ENCODE results near the gene YTHDF1.

YTHDF1 gene

DNA sequence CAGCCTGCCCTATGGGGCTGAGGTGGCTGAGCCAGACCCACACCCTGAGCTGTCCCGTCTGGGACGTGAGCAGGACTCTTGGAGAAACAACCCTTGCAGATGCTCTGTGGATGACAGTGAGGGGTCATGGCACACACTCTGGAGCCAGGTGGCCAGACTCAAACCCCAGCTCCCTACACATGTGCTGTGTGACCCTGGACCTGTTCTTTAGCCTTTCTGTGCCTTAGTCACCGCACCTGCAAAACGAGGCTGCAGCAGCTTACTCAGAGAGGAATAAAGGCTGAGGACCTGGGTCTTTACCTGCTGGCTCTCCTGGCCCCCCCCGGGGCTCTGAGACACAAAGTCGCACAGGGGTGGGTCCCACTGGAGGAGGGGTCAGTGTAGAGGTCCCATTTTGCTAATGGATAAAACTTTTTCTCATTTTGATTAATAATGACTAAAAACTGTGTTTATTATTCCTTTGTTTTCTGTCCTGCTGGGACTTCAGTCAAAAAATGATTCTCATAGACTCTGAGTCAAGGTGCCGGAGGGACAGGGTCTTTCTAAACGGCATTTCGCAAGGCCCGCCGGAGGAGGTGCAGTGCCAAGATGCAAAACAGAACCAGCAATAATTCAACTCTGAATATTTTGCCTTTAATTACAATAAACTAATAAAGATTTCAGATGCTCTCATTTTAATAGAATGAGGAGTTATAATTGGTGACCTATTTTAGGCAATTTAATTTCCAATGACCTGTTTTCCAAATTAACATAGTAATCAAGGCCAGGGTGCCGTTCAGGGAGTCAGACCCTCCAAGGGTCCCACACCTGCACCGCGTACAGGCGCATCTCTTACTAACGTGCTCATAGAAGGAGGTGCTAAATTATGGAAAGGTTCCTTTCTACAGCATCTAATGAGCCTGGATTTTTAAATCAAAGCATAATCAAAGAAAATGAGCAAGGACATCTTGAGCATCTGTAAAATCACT is 62.4 kb downstream of the YTHDF1 start:
- no peak for DNase-seq

DNA sequence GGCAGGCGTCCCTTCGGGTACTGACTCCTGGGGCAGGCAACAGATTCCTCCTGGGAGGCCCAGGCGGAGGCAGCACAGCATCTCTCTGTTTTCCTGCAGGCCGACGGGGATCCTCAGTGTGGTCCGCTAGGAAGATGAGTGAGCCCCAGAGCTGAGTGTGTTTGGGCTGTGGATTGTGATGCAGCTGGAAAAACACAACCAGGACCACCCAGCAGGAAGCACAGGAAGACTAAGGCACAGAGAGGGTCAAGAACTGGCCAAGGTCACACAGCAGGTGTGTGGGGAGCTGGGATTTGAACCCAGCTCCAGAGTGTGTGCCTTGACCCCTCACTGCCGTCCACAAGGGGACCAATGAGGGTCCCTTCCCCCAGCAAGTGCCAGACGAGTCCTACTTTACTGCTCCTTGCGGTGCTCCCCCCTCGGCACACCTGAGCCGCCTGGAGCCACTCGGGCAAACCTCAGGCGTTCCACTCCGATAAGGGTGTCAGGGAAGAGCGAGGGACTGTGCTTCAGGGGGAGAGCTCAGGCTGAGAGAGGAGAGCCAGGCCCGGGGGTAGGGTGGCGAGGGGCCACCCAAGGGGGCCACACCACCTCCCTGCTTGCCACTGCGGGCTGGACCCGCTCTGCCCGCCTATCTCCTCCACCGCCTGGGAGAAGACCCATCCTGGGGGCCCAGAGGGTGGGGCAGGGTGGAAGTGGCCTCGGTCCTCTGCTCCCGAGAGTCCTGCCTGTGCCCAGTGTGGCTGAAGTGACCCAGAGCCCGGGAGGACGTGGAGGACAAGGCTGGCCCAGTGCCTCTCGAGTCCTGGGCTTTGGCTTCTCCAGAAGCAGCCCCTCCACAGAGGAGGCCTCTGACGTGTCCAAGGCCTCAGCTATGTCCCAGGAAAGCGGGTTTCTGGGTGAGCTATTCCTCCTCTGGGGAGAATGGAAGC is 63.3 kb downstream of the YTHDF1 start:
- DNase-seq = no peak

DNA sequence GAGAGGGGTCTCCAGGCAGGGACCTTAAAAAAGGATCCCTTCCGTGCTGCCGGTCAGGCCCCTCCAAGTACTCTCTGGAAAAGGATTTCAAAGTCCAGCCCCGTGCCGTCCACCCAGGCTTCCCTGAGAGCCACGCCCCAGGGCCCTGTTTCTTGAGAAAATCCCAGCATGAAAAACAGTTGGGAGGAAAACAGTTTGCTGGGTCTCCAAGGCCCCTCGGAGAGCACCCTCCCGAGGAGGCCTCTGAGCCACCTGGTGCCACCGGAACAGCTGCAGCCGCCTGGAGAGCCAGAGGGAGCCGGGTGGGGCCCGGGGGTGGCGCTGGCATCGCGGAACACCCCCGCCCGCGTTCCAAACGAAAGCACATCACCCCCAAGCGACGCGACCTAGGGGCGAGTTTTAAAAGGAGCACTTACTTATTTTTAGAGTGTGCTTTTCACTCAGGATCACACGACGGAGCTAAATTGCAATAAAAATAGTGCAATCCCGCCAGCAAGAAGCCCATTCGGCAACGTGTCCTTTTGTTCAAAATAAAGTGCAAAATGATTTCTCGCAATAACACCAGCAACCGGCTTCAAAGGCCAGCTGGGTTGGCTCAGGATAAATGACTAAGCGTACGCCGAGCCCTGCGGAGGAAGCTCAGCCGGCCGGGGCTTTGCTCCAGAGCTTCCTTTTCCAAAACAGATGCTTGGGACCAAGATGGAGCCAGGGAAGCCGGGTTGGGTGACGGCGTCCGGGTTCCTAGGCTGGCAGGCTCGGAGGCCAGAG is 64.2 kb downstream of the YTHDF1 start:
- DNase-seq = no peak

DNA sequence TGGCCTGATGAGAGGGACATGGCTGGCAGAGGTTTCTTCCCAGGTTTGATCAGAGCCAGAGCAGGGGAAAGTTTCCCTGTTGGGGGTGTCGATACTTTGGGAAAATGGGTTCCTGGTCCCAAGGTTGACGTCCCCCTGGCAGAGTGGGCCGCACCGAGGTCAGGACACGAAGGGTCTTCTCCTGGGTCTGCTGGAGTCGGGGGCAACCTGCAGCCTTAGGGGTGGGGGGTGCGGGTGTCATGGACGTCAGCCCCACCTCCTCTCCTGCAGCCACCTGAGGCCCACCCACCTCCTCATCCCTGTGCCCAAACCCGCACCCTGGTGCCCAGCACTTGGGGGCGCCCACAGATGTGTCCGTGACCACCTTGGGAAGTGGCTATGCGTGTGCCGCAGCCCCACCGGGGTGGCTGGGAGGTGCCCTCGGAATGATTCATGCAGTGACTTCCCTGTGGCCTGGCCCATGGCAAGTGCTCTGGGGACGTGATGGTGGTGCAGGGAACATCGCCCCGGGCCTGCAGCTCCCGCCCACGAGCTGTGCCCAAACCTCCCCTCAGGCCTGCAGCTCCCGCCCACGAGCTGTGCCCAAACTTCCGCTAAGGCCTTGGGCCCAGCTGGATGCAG is 64.9 kb downstream of the YTHDF1 start:
- no peak for DNase-seq

DNA sequence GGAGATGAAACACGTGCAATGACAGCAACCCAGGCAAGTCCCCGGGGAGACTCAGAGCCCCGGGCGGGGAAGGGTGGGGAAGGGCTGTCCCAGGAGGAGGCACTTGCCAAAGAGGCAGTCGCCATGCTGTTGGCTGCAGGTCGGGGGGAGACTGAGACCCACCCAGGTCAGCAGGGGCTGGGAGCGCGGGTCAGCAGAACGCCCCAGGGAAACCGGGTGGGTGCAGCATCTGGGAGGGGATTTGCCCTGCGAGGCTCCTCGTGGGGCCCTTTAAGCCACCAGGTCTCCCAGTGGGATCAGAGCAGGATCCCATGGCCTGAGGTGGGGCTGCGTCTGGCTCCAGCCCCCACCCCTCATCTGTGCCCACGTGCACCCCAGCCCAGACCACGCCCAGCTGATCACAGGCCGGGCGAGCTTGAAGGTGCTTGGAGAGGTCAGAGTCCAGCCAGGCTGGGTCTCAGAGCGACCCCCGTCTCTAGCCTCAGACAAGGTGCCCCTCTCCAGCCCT is 65.5 kb downstream of the YTHDF1 start:
- DNase-seq = no peak

DNA sequence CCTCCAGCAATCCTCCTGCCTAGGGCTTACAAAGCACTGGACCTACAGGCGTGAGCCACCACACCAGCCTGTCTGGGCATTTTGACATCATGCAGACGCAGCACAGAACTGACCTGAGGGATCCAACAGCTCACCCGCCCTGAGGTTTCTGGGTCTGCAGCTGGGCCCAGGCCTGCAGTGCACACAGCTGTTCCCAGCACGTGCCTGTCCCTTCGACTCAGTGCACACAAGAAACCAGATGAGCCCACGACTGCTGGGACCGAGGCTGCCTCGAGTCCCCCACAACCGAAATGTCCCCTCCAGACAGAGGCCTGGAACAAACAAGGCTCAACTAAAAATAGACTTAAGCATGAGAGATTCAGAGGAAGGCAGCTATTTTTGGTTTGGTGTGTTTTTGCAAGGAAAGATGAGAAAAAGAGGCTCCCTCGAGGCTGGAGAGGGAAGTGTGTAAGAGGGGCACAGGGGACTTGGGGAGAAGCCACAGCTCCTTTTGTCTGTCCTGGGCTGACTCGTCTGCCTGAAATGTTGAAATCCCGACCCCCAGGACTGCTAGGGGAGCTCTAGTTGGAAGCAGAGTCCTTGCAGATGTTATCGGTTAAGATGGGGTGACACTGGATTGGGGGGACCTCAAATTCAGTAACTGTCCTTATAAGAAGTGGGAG is 66.3 kb downstream of the YTHDF1 start:
- no peak for DNase-seq

DNA sequence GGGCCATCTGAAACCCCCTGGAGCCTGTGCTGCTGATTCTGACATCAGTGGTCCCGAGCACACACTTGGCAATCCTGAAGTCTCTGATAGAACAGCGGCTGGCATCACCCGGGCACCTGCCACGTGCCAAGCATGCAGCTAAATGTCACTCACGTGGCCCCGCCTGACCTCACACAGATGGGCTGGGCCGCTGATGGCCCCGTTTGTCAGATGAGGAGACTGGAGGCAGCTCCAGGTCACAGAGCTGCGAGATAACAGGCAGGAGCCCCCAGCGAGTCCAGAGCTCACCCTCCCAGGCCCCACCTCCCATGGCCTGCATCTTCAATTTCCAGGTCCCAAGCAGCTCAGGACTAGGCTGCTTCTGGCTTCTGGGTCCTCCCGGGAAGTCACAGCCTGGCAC is 67.2 kb downstream of the YTHDF1 start:
- DNase-seq = no peak

DNA sequence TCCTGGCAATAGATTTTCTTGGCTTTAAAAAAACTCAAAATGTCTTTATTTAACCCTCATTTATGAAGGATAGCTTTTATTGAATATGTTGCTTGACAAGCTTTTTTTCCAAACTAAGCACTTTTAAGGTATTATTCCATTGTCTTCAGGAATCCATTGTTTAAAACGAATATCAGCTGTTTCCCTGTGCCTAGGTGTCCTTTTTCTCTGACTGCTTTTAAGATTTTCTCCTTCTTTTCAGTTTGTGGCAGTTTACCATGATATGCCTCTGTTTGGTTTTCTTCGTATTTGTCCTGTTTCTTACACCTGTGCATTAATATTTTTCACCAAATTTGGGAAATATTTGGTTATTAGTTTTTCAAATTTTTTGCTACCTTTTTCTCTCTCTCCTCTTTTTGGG is 68.4 kb downstream of the YTHDF1 start:
- DNase-seq = no peak
